B cell (primary cell): ENCODE data around the gene LRRC14B.

Experiments
- CTCF ChIP-seq: fragments of 200-600 bp; IDR thresholded peaks from one replicate; pipeline ENCODE4 v1.8.0; 2022; ENCODE audit warnings: antibody characterized with exemption, mild to moderate bottlenecking
- EZH2 ChIP-seq: IDR thresholded peaks from 2 replicates; pipeline ENCODE4 v1.6.1; 2012; ENCODE audit warnings: borderline replicate concordance, low read depth, mild to moderate bottlenecking, moderate library complexity, low read length; ENCODE audit not compliant: insufficient read depth, poor library complexity, severe bottlenecking

- no peak for TF ChIP-seq EZH2
- TF ChIP-seq CTCF: no peak
Observed at GRCh38 chr5:145585-146323, 45.5 kb upstream of the LRRC14B start.
